ENCODE data around the gene MACF1. TPM values are rescaled to one million over a fixed set of nuclear protein-coding genes. Genes with fewer than 3 reads are reported as not detected.
"Not testable (repeated sequence)": the region's sequence is repeated elsewhere in the genome, so short reads cannot be mapped to it uniquely, and the experiment has no call there.

MACF1 gene
- total RNA-seq, 1 experiment from 2014 or later = 190 TPM

DNA sequence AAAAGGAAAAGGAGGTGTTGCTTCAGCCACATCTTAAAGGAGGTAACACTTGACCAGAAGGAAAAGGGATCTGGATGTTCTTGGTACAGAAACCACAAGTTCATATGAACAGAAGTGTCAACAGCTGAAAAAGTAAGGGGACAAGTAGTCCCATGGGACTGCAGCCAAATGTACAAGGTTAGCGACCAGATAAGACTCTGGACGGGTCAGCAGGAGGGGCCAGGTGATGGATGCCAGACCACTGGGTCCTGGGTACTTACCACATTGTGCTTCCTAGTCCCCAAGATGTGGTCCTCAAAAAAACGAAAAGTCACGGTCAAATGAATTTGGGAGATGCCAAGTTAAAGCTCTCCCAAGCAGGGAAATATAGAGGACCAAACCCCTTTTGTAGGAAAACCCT, 270.3 kb downstream of the MACF1 start:
- Histone ChIP-seq H3T11ph (ENCODE audit: low read length) (no peak overlapping the region), H2BK12ac (ENCODE audit: insufficient read length, low read depth, low read length) (no peak overlapping the region), H2BK5ac (ENCODE audit: insufficient read length, low read length) (no peak overlapping the region), H3K23me2 (ENCODE audit: insufficient read length, low read depth, low read length, poor library complexity, severe bottlenecking) (no peaks in the 10 kb centered on the region), H2AK5ac (ENCODE audit: insufficient read length, low read length) (no peak overlapping the region), H2BK120ac (ENCODE audit: low read depth, low read length, poor library complexity, severe bottlenecking) (no peak overlapping the region), H3K27ac (ENCODE audit: insufficient read length, low read depth, low read length) (no peak overlapping the region), H3K79me2 (ENCODE audit: insufficient read depth, low read length) (no peaks in the 10 kb centered on the region), H3K27me3 (ENCODE audit: insufficient read depth, low read length) (no peaks in the 10 kb centered on the region), H3K9me3 (ENCODE audit: control insufficient read depth, low read depth, low read length) (no peaks in the 10 kb centered on the region), H2BK20ac (ENCODE audit: low read depth, low read length, poor library complexity, severe bottlenecking) (no peak overlapping the region), H3K56ac (ENCODE audit: insufficient read length, low read depth, low read length) (no peak overlapping the region), H3K4ac (ENCODE audit: low read depth, low read length) (no peak overlapping the region), H2BK15ac (ENCODE audit: low read depth, low read length) (no peak overlapping the region), H3K4me1 (ENCODE audit: insufficient read depth, low read length) (no peaks in the 10 kb centered on the region), H4K20me1 (ENCODE audit: control insufficient read depth, insufficient read depth, insufficient read length) (no peaks in the 10 kb centered on the region), H3K9ac (ENCODE audit: extremely low read depth, insufficient read length, low read length) (no peak overlapping the region), H4K5ac (ENCODE audit: insufficient read length, low read depth, low read length) (no peak overlapping the region), H3K18ac (ENCODE audit: insufficient read length, low read depth, low read length) (no peak overlapping the region), H4K91ac (ENCODE audit: insufficient read length, low read depth, low read length) (no peak overlapping the region), H3K14ac (ENCODE audit: insufficient read depth, low read length) (no peak overlapping the region), H4K8ac (replicated peaks; ENCODE audit: insufficient read length, low read depth, low read length) (no peak overlapping the region), H3K79me1 (ENCODE audit: insufficient read depth, low read depth, low read length, poor library complexity, severe bottlenecking) (no peaks in the 10 kb centered on the region), H3K4me2 (ENCODE audit: insufficient read depth, insufficient read length, low read length) (no peak overlapping the region), H2AFZ (ENCODE audit: low read length) (no peak overlapping the region), H3K23ac (ENCODE audit: insufficient read length, low read depth, low read length) (no peak overlapping the region)
- peaks cover 14 to 63% (median 40%) of the 10 kb centered on the region in 3 experiments; a peak in 6 of 7 replicates for H3K36me3 Mint-ChIP-seq (ENCODE audit: insufficient read depth in 1 of 3, low read depth in 3 of 3)
- TF ChIP-seq CTCF (conservative IDR thresholded peaks at IDR 0.05) = no peak
- peak overlapping the region in 1 of 3 experiments; percentile 66; a peak in 1 of 7 replicates for H3K27ac Mint-ChIP-seq
- H3K4me3 Mint-ChIP-seq = no peak overlapping the region
- WGBS (ENCODE audit: extremely low coverage, insufficient read length, low lambda C conversion rate) = no CpG with 5 or more reads among the region's 4 CpGs
- DNase-seq = no peak
- H3K9me3 Mint-ChIP-seq = no peaks in the 10 kb centered on the region
- no peaks in the 10 kb centered on the region for H3K4me1 Mint-ChIP-seq
- H3K27me3 Mint-ChIP-seq (ENCODE audit: low read depth) = no peaks in the 10 kb centered on the region; the same call in 1 of the 2 replicates

DNA sequence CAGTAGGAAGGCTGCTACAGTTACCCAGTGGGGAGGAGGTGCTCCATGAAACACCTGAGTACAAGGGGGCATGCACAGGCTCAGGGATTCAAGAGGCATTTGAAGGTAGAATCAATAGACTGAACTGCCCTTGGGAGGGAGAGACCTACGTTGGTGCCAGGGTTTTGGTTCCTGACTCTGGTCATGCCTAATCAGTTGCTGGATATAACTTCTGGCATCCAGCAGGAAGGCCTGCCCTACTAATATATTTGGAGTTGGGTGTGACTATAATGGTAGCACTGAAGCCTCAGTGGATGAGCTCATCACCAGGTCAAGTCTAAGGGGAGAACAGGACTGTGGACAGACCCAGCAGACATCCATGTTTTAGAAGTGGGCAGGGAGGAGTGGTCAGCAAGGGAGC, 271.1 kb downstream of the MACF1 start:
- not testable (repeated sequence) for H3K23me2 ChIP-seq (ENCODE audit: insufficient read length, low read depth, low read length, poor library complexity, severe bottlenecking); H3K4ac ChIP-seq (ENCODE audit: low read depth, low read length); H3K4me3 Mint-ChIP-seq; H4K20me1 ChIP-seq (ENCODE audit: control insufficient read depth, insufficient read depth, insufficient read length); H3K9me3 Mint-ChIP-seq; H2AK5ac ChIP-seq (ENCODE audit: insufficient read length, low read length); H3K27ac ChIP-seq (ENCODE audit: insufficient read length, low read depth, low read length); H4K5ac ChIP-seq (ENCODE audit: insufficient read length, low read depth, low read length); H3K23ac ChIP-seq (ENCODE audit: insufficient read length, low read depth, low read length); H3K9me3 ChIP-seq (ENCODE audit: control insufficient read depth, low read depth, low read length); H3K9ac ChIP-seq (ENCODE audit: extremely low read depth, insufficient read length, low read length); H2BK120ac ChIP-seq (ENCODE audit: low read depth, low read length, poor library complexity, severe bottlenecking); H3K4me2 ChIP-seq (ENCODE audit: insufficient read depth, insufficient read length, low read length); H4K91ac ChIP-seq (ENCODE audit: insufficient read length, low read depth, low read length); H2BK20ac ChIP-seq (ENCODE audit: low read depth, low read length, poor library complexity, severe bottlenecking); H3K18ac ChIP-seq (ENCODE audit: insufficient read length, low read depth, low read length); H3K4me1 Mint-ChIP-seq; H3K79me2 ChIP-seq (ENCODE audit: insufficient read depth, low read length); H4K8ac ChIP-seq (replicated peaks; ENCODE audit: insufficient read length, low read depth, low read length); H3K56ac ChIP-seq (ENCODE audit: insufficient read length, low read depth, low read length); H3K14ac ChIP-seq (ENCODE audit: insufficient read depth, low read length); H3K27me3 Mint-ChIP-seq (ENCODE audit: low read depth); DNase-seq; H3K79me1 ChIP-seq (ENCODE audit: insufficient read depth, low read depth, low read length, poor library complexity, severe bottlenecking); H3T11ph ChIP-seq (ENCODE audit: low read length); H2BK12ac ChIP-seq (ENCODE audit: insufficient read length, low read depth, low read length); H2BK5ac ChIP-seq (ENCODE audit: insufficient read length, low read length); H3K4me1 ChIP-seq (ENCODE audit: insufficient read depth, low read length); H2AFZ ChIP-seq (ENCODE audit: low read length); H2BK15ac ChIP-seq (ENCODE audit: low read depth, low read length); H3K27me3 ChIP-seq (ENCODE audit: insufficient read depth, low read length)
- Mint-ChIP-seq H3K36me3 (ENCODE audit: insufficient read depth in 1 of 3, low read depth in 3 of 3) (peaks cover 18 to 61% (median 46%) of the 10 kb centered on the region in 3 experiments; a peak in 6 of 7 replicates), H3K27ac (peak overlapping the region in 1 of 3 experiments; percentile 90; a peak in 2 of 7 replicates)
- WGBS (ENCODE audit: extremely low coverage, insufficient read length, low lambda C conversion rate) = no CpG with 5 or more reads among the region's 1 CpG
